A673 (cell line): ENCODE data around the gene TBC1D19.

Source experiments
- EZH2 ChIP-seq: fragments of 200-600 bp; sonication (generic); IDR thresholded peaks from 2 replicates; pipeline ENCODE4 v1.6.1; 2017; ENCODE audit warnings: borderline replicate concordance, low read depth, mild to moderate bottlenecking, mixed read lengths, antibody characterized with exemption, low read length; ENCODE audit not compliant: poor library complexity, severe bottlenecking
- TF ChIP-seq, protein P1 (sequence below): fragments of 300-800, 200-600 bp; sonication (generic); conservative IDR thresholded peaks from 2 replicates; pipeline ENCODE4 v1.5.1; 2017; ENCODE audit warnings: low read depth, mild to moderate bottlenecking, antibody characterized with exemption, low read length, moderate library complexity, mixed read lengths

DNA sequence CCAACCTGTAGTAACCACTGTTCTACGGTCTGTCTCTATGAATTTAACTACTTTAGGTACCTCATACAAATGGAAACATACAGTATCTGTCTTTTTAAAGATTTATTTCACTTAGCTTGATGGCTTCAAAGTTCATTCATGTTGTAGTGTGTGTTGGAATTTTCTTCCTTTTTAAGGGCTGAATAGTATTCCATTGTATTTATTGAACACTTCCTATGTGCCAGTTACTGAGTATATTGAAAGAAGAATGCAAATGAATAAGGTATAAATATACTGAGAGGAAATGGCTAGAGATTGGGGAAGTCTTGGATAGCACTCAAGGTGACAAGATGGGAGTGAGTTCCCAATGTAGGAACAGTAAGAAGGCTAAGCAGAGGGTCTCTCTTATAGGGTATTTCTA, 17.3 kb downstream of the TBC1D19 start:
- TF ChIP-seq, protein P1, sequence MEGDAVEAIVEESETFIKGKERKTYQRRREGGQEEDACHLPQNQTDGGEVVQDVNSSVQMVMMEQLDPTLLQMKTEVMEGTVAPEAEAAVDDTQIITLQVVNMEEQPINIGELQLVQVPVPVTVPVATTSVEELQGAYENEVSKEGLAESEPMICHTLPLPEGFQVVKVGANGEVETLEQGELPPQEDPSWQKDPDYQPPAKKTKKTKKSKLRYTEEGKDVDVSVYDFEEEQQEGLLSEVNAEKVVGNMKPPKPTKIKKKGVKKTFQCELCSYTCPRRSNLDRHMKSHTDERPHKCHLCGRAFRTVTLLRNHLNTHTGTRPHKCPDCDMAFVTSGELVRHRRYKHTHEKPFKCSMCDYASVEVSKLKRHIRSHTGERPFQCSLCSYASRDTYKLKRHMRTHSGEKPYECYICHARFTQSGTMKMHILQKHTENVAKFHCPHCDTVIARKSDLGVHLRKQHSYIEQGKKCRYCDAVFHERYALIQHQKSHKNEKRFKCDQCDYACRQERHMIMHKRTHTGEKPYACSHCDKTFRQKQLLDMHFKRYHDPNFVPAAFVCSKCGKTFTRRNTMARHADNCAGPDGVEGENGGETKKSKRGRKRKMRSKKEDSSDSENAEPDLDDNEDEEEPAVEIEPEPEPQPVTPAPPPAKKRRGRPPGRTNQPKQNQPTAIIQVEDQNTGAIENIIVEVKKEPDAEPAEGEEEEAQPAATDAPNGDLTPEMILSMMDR: no peak
- TF ChIP-seq EZH2: no peak
